GM23338 (cell line): Measurements from ENCODE around the gene CHRDL2. TPM values are rescaled to one million over a fixed set of nuclear protein-coding genes. Genes with fewer than 3 reads are reported as not detected.

Experiments
- CREB1 ChIP-seq: fragments of 250-450 bp; sonication (Bioruptor Pico); IDR thresholded peaks from 2 replicates; pipeline ENCODE4 v1.5.0; 2020; ENCODE audit warnings: low read depth, mild to moderate bottlenecking, moderate library complexity
- ETS1 ChIP-seq: IDR thresholded peaks from 2 replicates; pipeline ENCODE4 v1.6.1; 2016; ENCODE audit warnings: antibody characterized with exemption
- EZH2phosphoT487 ChIP-seq: fragments of 200-600 bp; sonication (generic); IDR thresholded peaks from one replicate; pipeline ENCODE4 v1.8.1; 2018; ENCODE audit warnings: antibody characterized with exemption; ENCODE audit not compliant: unreplicated experiment
- JUNB ChIP-seq: IDR thresholded peaks from one replicate; pipeline ENCODE4 v1.6.1; 2016; ENCODE audit warnings: antibody characterized with exemption; ENCODE audit not compliant: unreplicated experiment
- NANOG ChIP-seq: IDR thresholded peaks from 2 replicates; pipeline ENCODE4 v1.6.1; 2016; ENCODE audit warnings: antibody characterized with exemption, borderline replicate concordance
- ZNF114 ChIP-seq: fragments of 250-450 bp; sonication (Bioruptor Pico); IDR thresholded peaks from 2 replicates; pipeline ENCODE4 v1.5.0; 2020; ENCODE audit warnings: mild to moderate bottlenecking, moderate library complexity
- ZNF462 ChIP-seq: fragments of 250-450 bp; sonication (Bioruptor Pico); IDR thresholded peaks from 2 replicates; pipeline ENCODE4 v1.5.0; 2020; ENCODE audit warnings: mild to moderate bottlenecking, moderate library complexity
- polyA plus RNA-seq: library from polyadenylated mRNA; unstranded; fragments of >200 nt; fragmentation: Nextera tagmentation; extraction: Ambion mirVana; gene quantifications from 2 replicates; pipeline ENCODE4 v1.2.1, GENCODE V29; 2016
- total RNA-seq: library from RNA; depleted of rRNA; stranded (reverse); fragments of >200 nt; shearing (Covaris generic); gene quantifications from 2 replicates; pipeline ENCODE4 v1.2.3, GENCODE V29; 2014

The CHRDL2 gene
- total and polyA plus RNA-seq, 2 experiments from 2014 or later: 0.21 TPM; not detected in 1

- no peak for TF ChIP-seq ZNF462 (CRISPR knock-in tag)
- no peak for TF ChIP-seq NANOG
- no peak for TF ChIP-seq CREB1 (CRISPR knock-in tag)
- TF ChIP-seq EZH2phosphoT487: no peak
- no peak for TF ChIP-seq JUNB
- no peak for TF ChIP-seq ETS1
- no peak for TF ChIP-seq ZNF114
Measured at GRCh38 chr11:74749127-74749964, 18.1 kb upstream of the CHRDL2 start (continued).
